HepG2 (cell line): ENCODE results near the gene CAMK1.
"Not testable (repeated sequence)": the region's sequence is repeated elsewhere in the genome, so short reads cannot be mapped to it uniquely, and the experiment has no call there.

ENCODE experiments used
- CEBPB ChIP-seq: IDR thresholded peaks from 2 replicates; pipeline ENCODE4 v1.6.1; 2011; ENCODE audit warnings: low read depth, low read length, improper control_type of control experiment, borderline replicate concordance
- MAFK ChIP-seq, 2 experiments: IDR thresholded peaks in 1 of 2; conservative IDR thresholded peaks in 1 of 2; 2 replicates each; pipeline ENCODE4 v1.6.1; 2011; ENCODE audit warnings: improper control_type of control experiment in 2 of 2, low read length in 2 of 2
- PHF20 ChIP-seq: sonication (generic); formaldehyde crosslinking; IDR thresholded peaks from 2 replicates; pipeline ENCODE4 v1.5.0; 2020; ENCODE audit warnings: mild to moderate bottlenecking, missing genetic modification reagents

DNA sequence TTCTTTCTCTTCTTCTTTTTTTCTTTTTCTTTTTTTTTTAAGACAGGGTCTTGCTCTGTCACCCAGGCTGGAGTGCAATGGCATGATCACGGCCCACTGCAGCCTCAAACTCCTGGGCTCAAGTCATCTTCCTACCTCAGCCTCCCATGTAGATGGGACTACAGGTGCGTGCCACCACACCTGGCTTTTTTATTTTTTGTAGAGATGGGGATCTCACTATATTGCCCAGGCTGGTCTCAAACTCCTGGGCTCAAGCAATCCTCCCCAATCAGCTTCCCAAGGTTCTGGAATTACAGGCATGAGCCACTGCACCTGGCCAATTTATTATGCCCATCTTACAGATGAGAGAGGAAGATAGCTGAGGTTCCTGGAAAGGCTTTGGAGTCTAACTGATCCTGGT lies 1.3 kb upstream of the CAMK1 start:
- not testable (repeated sequence) for TF ChIP-seq PHF20 (CRISPR knock-in tag); MAFK (conservative IDR thresholded peaks at IDR 0.05 in 1 of 2, IDR thresholded peaks at IDR 0.05 in 1 of 2; ENCODE audit: low read length in 2 of 2); CEBPB
